Mucosa of descending colon (tissue), 3 donors: ENCODE data around the gene ADAM19. TPM values are rescaled to one million over a fixed set of nuclear protein-coding genes. Genes with fewer than 3 reads are reported as not detected.

ENCODE experiments used
- ATAC-seq: fragments of 200-7000 bp; cut with Tn5 transposase; one replicate; pipeline ENCODE4 v1.9.1; 2020; ENCODE audit warnings: mild to moderate bottlenecking, moderate library complexity
- DNase-seq, 3 donors: peaks; one replicate each; pipeline ENCODE4 v3.0.0-alpha.2; 2020
- H3K36me3 ChIP-seq: fragments of 200-600 bp; one replicate; pipeline ENCODE4 v1.8.0; 2021; ENCODE audit warnings: low read depth, mild to moderate bottlenecking
- H3K4me1 ChIP-seq: fragments of 200-600 bp; one replicate; pipeline ENCODE4 v1.8.0; 2021; ENCODE audit warnings: low read depth, mild to moderate bottlenecking
- H3K4me3 ChIP-seq: fragments of 200-600 bp; one replicate; pipeline ENCODE4 v1.8.0; 2021; ENCODE audit warnings: mild to moderate bottlenecking
- H3K9me3 ChIP-seq: fragments of 200-600 bp; one replicate; pipeline ENCODE4 v1.8.0; 2021; ENCODE audit warnings: mild to moderate bottlenecking
- CTCF ChIP-seq: fragments of 200-600 bp; IDR thresholded peaks from one replicate; pipeline ENCODE4 v1.8.0; 2022; ENCODE audit warnings: antibody characterized with exemption, mild to moderate bottlenecking
- intact Hi-C, 2 donors: fragments of 100-400 bp; cut with DNase I in 1 of 2; cut with micrococcal nuclease in 1 of 2; formaldehyde crosslinking; loops; one replicate each; pipeline versions ENCODE4 v1.11.0 to v1.11.1; 2022; cut with DNase I, micrococcal nuclease
- total RNA-seq, 3 donors: library from RNA; stranded (reverse); fragmentation: NEBNext Ultra II Directional in 2 of 3; extraction: Animal tissue kit (Norgen Biotek cat#: 25700) in 2 of 3; gene quantifications; one replicate each; pipeline versions ENCODE4 v1.2.1 to v1.2.4, GENCODE V29; 2021 to 2023
- donor health status: DM: no; HTN: no; CAD: no; lungs with moderate emphysema.
- donor health status: DM: no; HTN: no; CAD: no.
- donor health status: DM: no; HTN: yes; CAD: no.

The ADAM19 gene
- total RNA-seq, 3 donors from 2014 or later, result 6.4 to 32.6 (median 8.9) TPM

- H3K36me3 ChIP-seq, result no peaks in the 10 kb centered on the region
- H3K9me3 ChIP-seq, result no peaks in the 10 kb centered on the region
- intact Hi-C loops, result no loop called here
- H3K4me3 ChIP-seq, result no peak overlapping the region
- DNase-seq, result no peak
- H3K4me1 ChIP-seq, result peaks cover 3% of the 10 kb centered on the region
- no peak for TF ChIP-seq CTCF
- no peak for ATAC-seq
Observed at GRCh38 chr5:157491471-157491995, 84.0 kb downstream of the ADAM19 start.

GRCh38 chr5:157487358-157487757, 88.2 kb downstream of the ADAM19 start:
- peaks cover 3% of the 10 kb centered on the region for H3K4me1 ChIP-seq
- DNase-seq (peak in 1 of 3 donors; percentile 77), ATAC-seq (peak; percentile 72)
- no peak for TF ChIP-seq CTCF
- H3K36me3 ChIP-seq, result no peaks in the 10 kb centered on the region
- no peaks in the 10 kb centered on the region for H3K9me3 ChIP-seq
- intact Hi-C loops, result loop anchor here in 1 of 2 donors (10.0 kb wide), 1 partner anchor 227 kb away; no protein-coding TSS in a partner anchor
- no peak overlapping the region for H3K4me3 ChIP-seq

- peak; percentile 57 for ATAC-seq
Observed at GRCh38 chr5:157486861-157487260, 88.7 kb downstream of the ADAM19 start.

GRCh38 chr5:157486221-157486681, 89.3 kb downstream of the ADAM19 start:
- TF ChIP-seq CTCF, result no peak
- H3K4me1 ChIP-seq, result peaks cover 3% of the 10 kb centered on the region
- intact Hi-C loops, result loop anchor here in 1 of 2 donors (10.0 kb wide), 1 partner anchor 229 kb away; no protein-coding TSS in a partner anchor
- no peak overlapping the region for H3K4me3 ChIP-seq
- no peaks in the 10 kb centered on the region for H3K9me3 ChIP-seq
- no peaks in the 10 kb centered on the region for H3K36me3 ChIP-seq
- ATAC-seq, result peak; percentile 66
- peak in 1 of 3 donors; percentile 70 for DNase-seq

More at GRCh38 chr5:157486861-157487260, 88.7 kb downstream of the ADAM19 start:
- Histone ChIP-seq H3K4me3 (no peak overlapping the region), H3K9me3 (no peaks in the 10 kb centered on the region), H3K4me1 (peaks cover 3% of the 10 kb centered on the region), H3K36me3 (no peaks in the 10 kb centered on the region)
- no peak for DNase-seq
- no peak for TF ChIP-seq CTCF
- intact Hi-C loops, result loop anchor here in 1 of 2 donors (10.0 kb wide), 1 partner anchor 228 kb away; no protein-coding TSS in a partner anchor

- DNase-seq (no peak), ATAC-seq (peak; percentile 21)
- H3K36me3 ChIP-seq, result no peaks in the 10 kb centered on the region
- intact Hi-C loops, result loop anchor here in 1 of 2 donors (10.0 kb wide), 1 partner anchor 229 kb away; no protein-coding TSS in a partner anchor
- TF ChIP-seq CTCF, result no peak
- no peak overlapping the region for H3K4me3 ChIP-seq
- no peaks in the 10 kb centered on the region for H3K9me3 ChIP-seq
- H3K4me1 ChIP-seq, result peaks cover 3% of the 10 kb centered on the region
Observed at GRCh38 chr5:157485811-157486210, 89.8 kb downstream of the ADAM19 start.
